Activated CD8-positive, alpha-beta memory T cell treated with anti-CD3 and anti-CD28 coated beads for 24 hours (primary cell): ENCODE data around the gene PATJ.
"Not testable (repeated sequence)": the region's sequence is repeated elsewhere in the genome, so short reads cannot be mapped to it uniquely, and the experiment has no call there.

ENCODE experiments used
- DNase-seq: peaks from one replicate; pipeline ENCODE4 v3.0.0-alpha.2; 2020

PATJ gene

GRCh38 chr1:62109124-62109523 lies 366.8 kb downstream of the PATJ start:
- no peak for DNase-seq

GRCh38 chr1:62110198-62110817 lies 368.0 kb downstream of the PATJ start:
- DNase-seq, result no peak

DNA sequence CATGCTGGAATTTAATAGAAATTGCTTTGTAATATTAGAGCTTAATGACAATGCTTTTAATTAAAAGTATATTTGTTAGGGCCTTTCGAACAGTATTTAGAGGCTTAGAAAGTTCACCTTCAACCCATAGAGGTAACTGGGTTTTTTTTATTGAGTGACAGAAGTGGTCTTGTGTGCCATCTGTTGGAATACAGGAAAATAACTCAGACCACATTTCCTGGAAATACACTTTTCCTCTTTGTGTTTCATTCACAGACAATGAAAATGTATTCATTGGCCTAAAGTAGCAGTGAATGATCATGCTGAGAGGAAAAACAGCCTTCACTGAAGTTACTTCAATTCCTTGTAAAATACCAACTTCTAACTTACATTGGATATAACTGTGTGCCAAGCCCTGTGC lies 368.8 kb downstream of the PATJ start:
- DNase-seq, result no peak

DNA sequence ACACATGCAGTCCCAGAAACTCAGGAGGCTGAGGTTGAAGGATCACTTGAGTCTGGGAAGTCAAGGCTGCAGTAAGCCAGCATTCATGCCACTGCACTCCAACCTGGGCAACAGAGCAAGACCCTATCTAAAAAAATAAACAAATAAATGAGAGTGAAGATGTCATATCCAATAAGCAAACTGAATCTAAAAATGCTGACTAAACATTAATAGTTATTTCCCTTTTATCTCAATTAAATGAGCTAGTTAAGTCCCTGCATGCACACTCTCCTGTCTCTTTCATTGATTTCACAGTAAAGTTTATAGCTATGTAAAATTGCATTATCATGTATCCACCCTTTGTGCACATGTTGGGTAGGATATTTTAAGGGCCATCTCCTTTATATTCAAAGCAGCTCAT lies 371.2 kb downstream of the PATJ start:
- no peak for DNase-seq

DNA sequence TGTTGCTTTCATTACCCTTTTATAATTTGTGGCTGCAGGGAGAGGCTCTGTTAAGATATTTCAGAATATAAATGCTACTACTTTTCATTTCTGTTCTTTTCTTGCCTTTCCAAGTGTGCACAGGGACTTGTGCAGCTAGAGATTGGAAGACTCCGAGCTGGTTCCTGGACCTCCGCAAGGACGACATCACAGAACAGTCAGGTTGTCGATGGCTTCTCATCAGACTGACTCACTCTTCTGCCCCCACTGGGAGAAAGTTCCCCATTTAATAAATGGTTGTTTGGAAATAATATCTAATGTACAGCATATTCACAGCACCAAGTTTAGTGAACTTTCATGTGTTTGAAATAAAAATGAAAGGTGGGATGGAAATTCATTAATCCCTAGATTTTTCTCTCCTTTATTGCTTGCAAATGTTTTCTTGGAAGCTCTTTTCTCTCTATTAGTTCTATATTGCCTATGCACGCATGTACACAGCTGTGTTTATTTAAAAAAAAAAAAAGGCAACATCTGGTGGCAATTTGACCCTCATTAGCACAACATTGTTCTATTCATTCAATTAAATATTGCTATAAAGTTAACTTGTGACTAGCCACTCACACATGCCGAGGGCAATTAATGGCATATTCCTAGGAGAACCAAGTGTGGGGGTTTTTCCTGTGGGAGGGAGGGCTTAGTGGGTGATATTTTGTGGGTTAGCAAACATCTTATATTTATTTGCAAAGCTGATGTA lies 374.9 kb downstream of the PATJ start:
- DNase-seq, result no peak

DNA sequence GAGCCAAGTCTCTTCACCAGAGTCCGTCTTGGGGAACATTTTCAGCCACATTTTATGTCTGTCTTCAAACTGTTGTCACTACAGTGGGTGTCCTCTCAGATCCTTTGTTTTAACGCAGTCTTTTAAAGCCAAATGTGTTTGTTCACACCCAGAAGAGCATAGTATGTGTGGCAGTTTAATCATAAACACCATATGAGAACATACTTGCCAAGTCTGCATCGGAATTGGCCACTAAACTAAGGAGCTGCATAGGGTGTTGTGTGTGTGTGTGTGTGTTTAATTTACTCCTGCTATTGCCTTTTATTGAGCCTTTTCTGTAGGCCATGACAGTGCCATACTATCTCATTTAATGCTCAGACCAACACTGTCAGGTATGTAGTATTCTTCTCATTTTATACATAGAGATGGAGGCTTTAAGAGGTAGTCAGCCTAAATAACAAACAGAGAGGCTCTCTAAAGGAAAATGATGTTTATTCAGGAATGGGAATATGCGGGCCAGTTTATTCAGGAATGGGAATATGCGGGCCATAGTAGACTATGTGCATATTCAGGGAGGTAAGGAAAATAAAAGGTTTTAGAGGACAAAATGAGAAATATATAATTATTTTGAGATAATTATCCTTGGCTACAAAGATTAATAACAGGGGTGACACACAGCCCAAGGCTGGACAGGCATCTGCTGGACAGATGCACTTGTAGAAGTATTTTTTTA lies 384.5 kb downstream of the PATJ start:
- DNase-seq, result no peak

GRCh38 chr1:62128745-62129144 lies 386.5 kb downstream of the PATJ start:
- DNase-seq, result no peak

DNA sequence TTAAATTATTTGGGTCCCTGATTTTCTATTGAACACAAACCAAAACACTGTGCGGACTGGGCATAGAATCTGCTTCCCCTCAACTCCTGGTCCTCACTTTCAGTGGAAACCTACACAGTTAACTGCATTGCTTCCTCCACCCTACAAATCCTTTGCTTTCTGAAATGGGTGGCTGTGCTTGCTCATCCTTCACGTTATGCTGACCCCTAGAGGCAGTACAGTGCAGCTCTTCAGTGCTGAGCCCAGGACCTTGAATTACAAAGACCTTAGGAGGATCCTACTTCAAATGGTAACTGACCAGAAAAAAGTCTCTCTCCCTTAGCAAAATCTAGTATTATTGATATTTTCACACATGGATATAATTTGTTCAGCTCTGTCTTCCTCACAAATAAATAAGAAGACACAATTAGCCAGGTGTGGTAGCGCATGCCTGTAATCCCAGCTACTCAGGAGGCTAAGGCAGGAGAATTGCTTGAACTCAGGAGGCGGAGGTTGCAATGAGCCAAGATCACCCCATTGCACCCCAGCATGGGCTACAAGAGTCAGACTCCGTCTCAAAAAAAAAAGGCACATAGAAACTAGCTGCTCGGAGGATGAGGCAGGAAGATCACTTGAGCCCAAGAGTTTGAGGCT lies 388.9 kb downstream of the PATJ start:
- no peak for DNase-seq

DNA sequence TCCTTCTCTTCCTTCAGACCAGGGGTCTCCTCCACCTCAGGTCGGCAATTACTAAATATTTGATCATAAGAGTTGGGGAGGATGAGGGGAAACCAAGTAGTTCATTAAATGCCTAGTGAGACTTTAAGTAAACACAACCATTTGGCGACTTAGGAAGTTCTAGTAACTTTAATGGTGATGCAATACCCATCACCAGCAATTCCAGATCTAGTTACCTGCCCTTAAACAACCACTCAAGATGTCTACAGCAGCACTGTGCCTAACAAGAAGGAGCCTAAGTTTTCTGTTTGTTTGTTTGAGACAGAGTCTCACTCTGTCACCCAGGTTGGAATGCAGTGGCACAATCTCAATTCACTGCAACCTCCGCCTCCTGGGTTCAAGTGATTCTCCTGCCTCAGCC lies 395.7 kb downstream of the PATJ start:
- DNase-seq, result no peak

GRCh38 chr1:62139410-62139809 lies 397.1 kb downstream of the PATJ start:
- DNase-seq, result no peak

- no peak for DNase-seq
These were observed 398.4 kb downstream of the PATJ start for GRCh38 chr1:62140666-62141065.

- no peak for DNase-seq
These were observed 400.2 kb downstream of the PATJ start for GRCh38 chr1:62142496-62142895.

- DNase-seq, result peak; percentile 58
These were observed 402.1 kb downstream of the PATJ start for GRCh38 chr1:62144238-62144831.

DNA sequence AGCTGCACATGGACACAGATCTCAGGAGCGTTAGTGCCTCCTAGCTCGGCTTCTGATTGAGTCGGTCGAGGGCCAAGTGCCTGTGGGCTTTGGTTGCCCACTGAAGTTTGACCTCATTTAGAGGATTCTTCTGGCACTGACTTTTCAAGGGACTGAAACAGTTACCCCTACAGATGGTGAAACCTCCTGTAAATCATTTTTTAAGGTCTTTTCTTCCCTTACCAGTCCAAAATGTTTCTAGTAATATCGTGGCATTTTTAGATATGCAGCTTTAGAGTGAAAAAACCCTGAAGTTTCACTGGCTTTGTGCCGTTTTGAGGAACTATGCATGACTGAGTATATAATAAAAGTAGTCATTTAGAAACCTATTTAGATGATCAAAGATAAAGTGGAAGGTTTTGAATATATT lies 417.7 kb downstream of the PATJ start:
- no peak for DNase-seq

DNA sequence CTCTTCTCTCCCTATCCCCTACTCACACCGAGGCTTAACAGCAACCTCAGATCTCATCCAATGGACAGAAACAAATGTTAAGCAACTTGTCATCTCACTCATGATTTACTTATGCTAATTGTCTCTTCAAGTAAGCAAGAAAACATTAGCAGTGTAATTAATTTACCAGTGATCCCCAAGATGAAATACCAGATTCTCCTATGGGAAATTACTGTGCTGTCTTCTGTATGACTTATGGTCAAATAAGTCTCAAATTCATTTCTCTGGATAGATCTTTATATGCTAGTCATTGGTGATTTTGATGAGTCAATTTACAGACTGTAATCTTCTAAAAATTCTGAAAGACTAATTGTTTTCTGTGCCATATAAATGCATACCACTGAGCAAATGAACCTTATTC lies 419.4 kb downstream of the PATJ start:
- DNase-seq, result no peak

DNA sequence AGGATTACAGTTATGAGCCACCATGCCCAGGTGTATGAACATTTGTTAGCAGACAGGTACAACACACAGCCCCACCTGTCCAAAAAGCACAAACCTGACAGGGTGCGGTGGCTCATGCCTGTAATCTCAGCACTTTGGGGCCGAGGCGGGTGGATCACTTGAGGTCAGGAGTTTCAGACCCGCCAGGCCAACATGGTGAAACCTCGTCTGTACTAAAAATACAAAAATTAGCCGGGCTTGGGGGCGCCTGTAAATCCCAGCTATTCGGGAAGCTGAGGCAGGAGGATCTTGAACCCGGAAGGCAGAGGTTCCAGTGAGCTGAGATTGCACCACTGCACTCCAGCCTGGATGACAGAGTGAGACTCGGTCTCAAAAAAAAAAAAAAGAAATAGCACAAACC lies 428.1 kb downstream of the PATJ start:
- not testable (repeated sequence) for DNase-seq

DNA sequence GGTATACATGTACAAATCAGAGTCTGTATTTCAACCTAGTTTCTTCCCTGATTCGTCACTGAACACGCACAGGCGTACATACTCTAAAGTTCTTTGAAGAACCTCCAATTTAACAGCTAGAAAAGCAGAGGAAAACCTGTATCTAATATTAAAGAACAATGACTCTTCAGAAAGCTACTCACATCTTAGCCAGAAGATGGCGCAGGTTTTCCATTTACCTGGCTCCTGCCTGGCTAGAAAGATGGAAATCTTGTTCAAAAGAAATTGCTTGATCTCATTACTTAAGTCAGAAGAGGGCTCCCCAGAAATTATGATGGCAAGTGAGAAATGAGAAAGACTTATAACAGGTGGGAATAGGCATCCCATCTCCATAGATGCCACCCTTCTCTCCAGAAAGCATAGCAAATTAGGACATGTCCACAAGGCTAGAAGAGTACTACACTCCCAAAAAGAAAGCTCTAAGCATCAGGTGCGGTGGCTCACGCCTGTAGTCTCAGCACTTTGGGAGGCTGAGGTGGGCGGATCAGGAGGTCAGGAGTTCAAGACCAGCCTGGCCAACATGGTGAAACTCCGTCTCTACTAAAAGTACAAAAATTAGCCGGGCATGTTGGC lies 433.4 kb downstream of the PATJ start:
- peak; percentile 58 for DNase-seq

DNA sequence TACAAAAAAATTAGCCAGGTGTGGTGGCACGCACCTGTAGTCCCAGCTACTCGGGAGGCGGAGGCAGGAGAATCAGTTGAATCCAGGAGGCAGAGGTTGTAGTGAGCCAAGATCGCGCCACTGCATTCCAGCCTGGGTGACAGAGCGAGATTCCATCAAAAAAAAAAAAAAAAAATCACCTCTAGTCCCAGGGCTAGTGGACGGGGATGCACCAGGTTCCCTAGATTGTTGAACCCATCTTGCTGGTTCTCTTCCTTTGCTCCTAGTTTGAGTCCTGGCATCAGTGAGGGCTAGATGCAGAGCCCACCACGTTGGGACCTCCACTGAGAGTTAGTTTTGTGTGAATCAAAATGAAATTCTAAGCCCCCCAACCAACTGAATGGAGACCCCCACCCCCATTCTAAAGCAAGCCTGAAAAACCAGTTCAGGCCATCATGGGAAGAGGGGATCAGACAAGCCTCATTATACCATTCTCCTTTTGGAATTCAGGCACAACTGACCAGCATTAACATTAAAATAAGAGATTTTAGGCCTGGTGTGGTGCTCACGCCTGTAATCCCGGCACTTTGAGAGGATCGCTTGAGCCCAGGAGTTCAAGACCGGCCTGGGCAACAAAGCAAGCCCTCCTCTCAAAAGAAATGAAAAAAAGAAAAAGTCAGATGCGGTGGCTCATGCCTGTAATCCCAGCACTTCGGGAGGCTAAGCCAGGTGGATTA lies 434.5 kb downstream of the PATJ start:
- no peak for DNase-seq

- no peak for DNase-seq
These were observed 435.3 kb downstream of the PATJ start for GRCh38 chr1:62177621-62178020.

DNA sequence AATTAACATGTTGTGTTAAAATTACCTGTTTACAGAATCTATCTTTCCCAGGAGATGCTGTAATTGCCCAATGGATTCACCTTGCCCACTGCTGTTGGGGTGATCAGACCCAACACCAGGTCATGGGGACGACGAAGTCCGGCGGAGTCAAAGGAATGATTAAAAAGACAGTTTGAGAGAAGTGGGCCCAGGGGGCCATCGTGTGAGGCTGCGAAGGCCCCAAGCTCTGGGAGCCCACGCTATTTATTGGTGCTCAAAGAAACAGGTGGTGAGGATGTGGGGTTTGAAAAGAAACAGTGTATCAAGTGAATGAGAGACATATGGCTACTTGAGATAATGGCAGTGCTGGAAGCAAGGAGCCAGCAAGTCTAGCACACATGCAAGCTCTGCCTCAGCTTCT lies 436.1 kb downstream of the PATJ start:
- no peak for DNase-seq

- DNase-seq, result not testable (repeated sequence)
These were observed 437.8 kb downstream of the PATJ start for GRCh38 chr1:62180054-62180453.

DNA sequence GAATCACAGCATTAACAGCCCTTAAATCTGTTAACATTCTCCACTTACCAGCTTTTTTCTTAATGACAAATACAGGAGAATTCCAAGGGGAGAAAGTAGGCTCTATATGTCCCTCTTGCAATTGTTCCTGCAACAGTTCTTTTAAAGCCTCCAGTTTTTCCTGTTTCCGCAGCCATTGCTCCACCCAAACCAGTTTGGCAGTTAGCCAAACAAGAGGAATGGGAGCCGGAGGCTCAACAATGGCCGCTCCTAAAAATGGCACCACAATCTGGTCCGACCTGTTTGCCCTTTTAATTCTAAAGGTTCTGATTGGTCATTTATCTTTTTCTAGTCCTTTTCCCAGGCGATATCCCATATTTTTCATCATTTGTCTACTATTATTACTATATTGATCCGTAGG lies 438.4 kb downstream of the PATJ start:
- no peak for DNase-seq
